ENCODE measurements around the gene ZMYND19.
A peak's percentile ranks its signal among the peaks of the same experiment; 100 is the strongest.
"Not testable (repeated sequence)": the region's sequence is repeated elsewhere in the genome, so short reads cannot be mapped to it uniquely, and the experiment has no call there.

ZMYND19 gene

GRCh38 chr9:137558127-137558526 is 32.2 kb downstream of the ZMYND19 start:
- no peak for DNase-seq (ENCODE audit: low read depth, low spot score)

GRCh38 chr9:137556069-137556838 is 34.1 kb downstream of the ZMYND19 start:
- DNase-seq (ENCODE audit: low read depth, low spot score), result no peak

- DNase-seq (ENCODE audit: low read depth, low spot score), result no peak
Observed at GRCh38 chr9:137555179-137555578, 35.1 kb downstream of the ZMYND19 start.

- no peak for DNase-seq (ENCODE audit: low read depth, low spot score)
Observed at GRCh38 chr9:137554349-137554748, 36.0 kb downstream of the ZMYND19 start.

GRCh38 chr9:137553654-137554053 is 36.7 kb downstream of the ZMYND19 start:
- not testable (repeated sequence) for DNase-seq (ENCODE audit: low read depth, low spot score)

- no peak for DNase-seq (ENCODE audit: low read depth, low spot score)
Observed at GRCh38 chr9:137552022-137552768, 38.1 kb downstream of the ZMYND19 start.

GRCh38 chr9:137551264-137552021 is 38.9 kb downstream of the ZMYND19 start, which contains the start of gene MRPL41:
MRPL41 (plus strand) TSS chr9:137551879; CDS start chr9:137552082, 203 bp downstream.
- peak; percentile 75 for DNase-seq (ENCODE audit: low read depth, low spot score)

- DNase-seq (ENCODE audit: low read depth, low spot score), result not testable (repeated sequence)
Observed at GRCh38 chr9:137550958-137551263, 39.4 kb downstream of the ZMYND19 start.

GRCh38 chr9:137550231-137550621 is 40.1 kb downstream of the ZMYND19 start, which contains the start of gene PNPLA7:
PNPLA7 (minus strand) TSS chr9:137550402; CDS start chr9:137550197, 205 bp downstream.
- DNase-seq (ENCODE audit: low read depth, low spot score), result peak; percentile 14

GRCh38 chr9:137547687-137548543 is 42.4 kb downstream of the ZMYND19 start:
- DNase-seq (ENCODE audit: low read depth, low spot score), result no peak

GRCh38 chr9:137545123-137545522 is 45.2 kb downstream of the ZMYND19 start:
- DNase-seq (ENCODE audit: low read depth, low spot score), result no peak

- DNase-seq (ENCODE audit: low read depth, low spot score), result no peak
Observed at GRCh38 chr9:137544176-137544760, 46.0 kb downstream of the ZMYND19 start.

GRCh38 chr9:137543237-137543963 is 46.9 kb downstream of the ZMYND19 start:
- DNase-seq (ENCODE audit: low read depth, low spot score), result no peak

GRCh38 chr9:137542486-137542885 is 47.8 kb downstream of the ZMYND19 start:
- no peak for DNase-seq (ENCODE audit: low read depth, low spot score)

- no peak for DNase-seq (ENCODE audit: low read depth, low spot score)
Observed at GRCh38 chr9:137540536-137540935, 49.8 kb downstream of the ZMYND19 start.

- DNase-seq (ENCODE audit: low read depth, low spot score), result no peak
Observed at GRCh38 chr9:137538058-137538457, 52.3 kb downstream of the ZMYND19 start.

GRCh38 chr9:137536594-137537131 is 53.6 kb downstream of the ZMYND19 start:
- not testable (repeated sequence) for DNase-seq (ENCODE audit: low read depth, low spot score)

GRCh38 chr9:137535120-137535428 is 55.2 kb downstream of the ZMYND19 start:
- no peak for DNase-seq (ENCODE audit: low read depth, low spot score)

- DNase-seq (ENCODE audit: low read depth, low spot score), result no peak
Observed at GRCh38 chr9:137534256-137535119, 55.8 kb downstream of the ZMYND19 start.

Measured in activated CD4-positive, CD25-positive, alpha-beta regulatory T cell treated with anti-CD3 and anti-CD28 coated beads, Interleukin-2, amount 50 U/mL, for 16 hours (primary cell).